IMR-90 (cell line): Measurements from ENCODE around the gene DDX50. TPM values are rescaled to one million over a fixed set of nuclear protein-coding genes. Genes with fewer than 3 reads are reported as not detected.

Experiments used
- ATAC-seq: fragments of 200-7000 bp; cut with Tn5 transposase; 2 replicates; pipeline ENCODE4 v1.9.1; 2020; ENCODE audit warnings: low read depth, mild to moderate bottlenecking, moderate library complexity
- BruUV-seq: library from RNA; stranded (reverse); fragments of 400-500 nt; replicated peaks from 2 replicates; lab custom pipeline; 2021; lab: Mats Ljungman, UMichigan
- CTCF ChIA-PET: fragments of 300-600 bp; formaldehyde crosslinking; extraction: SDS; loops from one replicate; lab custom pipeline; 2021; ENCODE audit warnings: antibody characterized with exemption; lab: Yijun Ruan, JAX
- POLR2A ChIA-PET: fragments of 300-600 bp; sonication (Branson Sonifier 250); formaldehyde crosslinking; loops from one replicate; lab custom pipeline; 2022; ENCODE audit warnings: antibody characterized with exemption; ENCODE audit not compliant: unreplicated experiment; lab: Charles Lee
- DNase-seq: peaks from one replicate; pipeline ENCODE4 v3.0.0; 2013
- H2AFZ ChIP-seq: replicated peaks from 2 replicates; pipeline ENCODE3; 2013; ENCODE audit warnings: low read length, mild to moderate bottlenecking; ENCODE audit not compliant: poor library complexity
- H2AK5ac ChIP-seq: 2 replicates; pipeline ENCODE4 v1.6.1; 2013; ENCODE audit warnings: low read depth, low read length, inconsistent platforms
- H2AK9ac ChIP-seq: replicated peaks from 2 replicates; pipeline ENCODE3; 2013; ENCODE audit warnings: mild to moderate bottlenecking, low read depth, low read length, moderate library complexity; ENCODE audit not compliant: poor library complexity
- H2BK120ac ChIP-seq: 2 replicates; pipeline ENCODE4 v1.6.1; 2013; ENCODE audit warnings: low read depth, low read length, inconsistent platforms
- H2BK15ac ChIP-seq: 3 replicates; pipeline ENCODE4 v1.6.1; 2013; ENCODE audit warnings: low read depth, low read length, inconsistent platforms
- H2BK20ac ChIP-seq: 2 replicates; pipeline ENCODE4 v1.6.1; 2013; ENCODE audit warnings: low read depth, mild to moderate bottlenecking, inconsistent platforms, low read length, moderate library complexity
- H2BK5ac ChIP-seq: 2 replicates; pipeline ENCODE4 v1.6.1; 2013; ENCODE audit warnings: mild to moderate bottlenecking, low read depth, low read length, inconsistent platforms; ENCODE audit not compliant: poor library complexity, severe bottlenecking
- H3K14ac ChIP-seq: replicated peaks from 2 replicates; pipeline ENCODE4 v1.6.1; 2013; ENCODE audit warnings: low read depth, low read length, inconsistent platforms
- H3K18ac ChIP-seq: 2 replicates; pipeline ENCODE4 v1.6.1; 2013; ENCODE audit warnings: low read depth, low read length, control low read depth
- H3K23ac ChIP-seq: 2 replicates; pipeline ENCODE4 v1.6.1; 2013; ENCODE audit warnings: low read depth, low read length, inconsistent platforms
- H3K27ac ChIP-seq: 2 replicates; pipeline ENCODE4 v1.5.1; 2013; ENCODE audit warnings: mild to moderate bottlenecking, control low read depth, low read length; ENCODE audit not compliant: insufficient read depth
- H3K27me3 ChIP-seq: 2 replicates; pipeline ENCODE4 v1.6.1; 2013; ENCODE audit warnings: low read length; ENCODE audit not compliant: control insufficient read depth, insufficient read depth
- H3K36me3 ChIP-seq: 2 replicates; pipeline ENCODE4 v1.6.1; 2013; ENCODE audit warnings: low read length, mixed read lengths; ENCODE audit not compliant: control insufficient read depth, insufficient read depth
- H3K4ac ChIP-seq: 2 replicates; pipeline ENCODE4 v1.6.1; 2013; ENCODE audit warnings: low read depth, low read length, inconsistent platforms
- H3K4me1 ChIP-seq: 2 replicates; pipeline ENCODE4 v1.6.1; 2013; ENCODE audit warnings: low read length, mixed read lengths; ENCODE audit not compliant: control insufficient read depth, insufficient read depth
- H3K4me2 ChIP-seq: 2 replicates; pipeline ENCODE4 v1.6.1; 2013; ENCODE audit warnings: low read depth, mild to moderate bottlenecking, control low read depth, low read length, moderate library complexity
- H3K4me3 ChIP-seq: 2 replicates; pipeline ENCODE4 v1.5.1; 2013; ENCODE audit warnings: low read depth, mild to moderate bottlenecking, control low read depth, low read length, moderate library complexity; ENCODE audit not compliant: insufficient read depth
- H3K56ac ChIP-seq: 2 replicates; pipeline ENCODE4 v1.6.1; 2013; ENCODE audit warnings: low read length, inconsistent platforms; ENCODE audit not compliant: insufficient read depth; ENCODE audit errors: extremely low read depth
- H3K79me1 ChIP-seq, 2 experiments: 2 replicates each; pipeline ENCODE4 v1.6.1; 2013; ENCODE audit warnings: low read length in 2 of 2, inconsistent platforms in 1 of 2, low read depth in 1 of 2
- H3K9ac ChIP-seq: 2 replicates; pipeline ENCODE4 v1.6.1; 2013; ENCODE audit warnings: low read depth, low read length, control low read depth
- H3K9me1 ChIP-seq: 2 replicates; pipeline ENCODE4 v1.6.1; 2013; ENCODE audit warnings: low read length, inconsistent platforms; ENCODE audit not compliant: insufficient read depth
- H3K9me3 ChIP-seq: 2 replicates; pipeline ENCODE4 v1.6.1; 2013; ENCODE audit warnings: low read length; ENCODE audit not compliant: control insufficient read depth, insufficient read depth
- H4K20me1 ChIP-seq: 2 replicates; pipeline ENCODE4 v1.6.1; 2013; ENCODE audit warnings: low read length, inconsistent platforms; ENCODE audit not compliant: insufficient read depth
- H4K5ac ChIP-seq: 2 replicates; pipeline ENCODE4 v1.6.1; 2013; ENCODE audit warnings: mild to moderate bottlenecking, low read depth, low read length, control low read depth
- H4K8ac ChIP-seq, 2 experiments: 2 replicates each; pipeline ENCODE4 v1.6.1; 2013; ENCODE audit warnings: low read depth in 2 of 2, low read length in 2 of 2, control low read depth in 1 of 2, inconsistent platforms in 1 of 2
- H4K91ac ChIP-seq: 2 replicates; pipeline ENCODE4 v1.6.1; 2013; ENCODE audit warnings: low read depth, low read length, inconsistent platforms; ENCODE audit not compliant: insufficient read depth
- BHLHE40 ChIP-seq: fragments of 150-350 bp; IDR thresholded peaks from 2 replicates; pipeline ENCODE4 v1.6.1; 2016; ENCODE audit warnings: mild to moderate bottlenecking, low read depth, low read length
- CEBPB ChIP-seq: IDR thresholded peaks from 2 replicates; pipeline ENCODE4 v1.6.1; 2012; ENCODE audit warnings: low read depth, low read length, improper control_type of control experiment
- CHD1 ChIP-seq: IDR thresholded peaks from 2 replicates; pipeline ENCODE4 v1.6.1; 2012; ENCODE audit warnings: low read depth, low read length, improper control_type of control experiment
- FOS ChIP-seq: fragments of 150-350 bp; IDR thresholded peaks from 2 replicates; pipeline ENCODE4 v1.6.1; 2016; ENCODE audit warnings: low read depth, low read length
- MAFK ChIP-seq: IDR thresholded peaks from 2 replicates; pipeline ENCODE4 v1.6.1; 2012; ENCODE audit warnings: low read depth, low read length, improper control_type of control experiment
- MAZ ChIP-seq: IDR thresholded peaks from 2 replicates; pipeline ENCODE4 v1.6.1; 2012; ENCODE audit warnings: low read depth, mild to moderate bottlenecking, low read length, improper control_type of control experiment, moderate library complexity, borderline replicate concordance
- MXI1 ChIP-seq: IDR thresholded peaks from 2 replicates; pipeline ENCODE4 v1.6.1; 2012; ENCODE audit warnings: low read depth, mild to moderate bottlenecking, low read length, moderate library complexity, borderline replicate concordance
- NFE2L2 ChIP-seq: fragments of 150-350 bp; IDR thresholded peaks from 2 replicates; pipeline ENCODE4 v1.6.1; 2016; ENCODE audit warnings: low read depth, mild to moderate bottlenecking, low read length
- POLR2A ChIP-seq: IDR thresholded peaks from 2 replicates; pipeline ENCODE4 v1.6.1; 2012; ENCODE audit warnings: mild to moderate bottlenecking, low read depth, low read length
- RAD21 ChIP-seq: IDR thresholded peaks from 2 replicates; pipeline ENCODE4 v1.6.1; 2012; ENCODE audit warnings: low read length, improper control_type of control experiment
- RCOR1 ChIP-seq: IDR thresholded peaks from 2 replicates; pipeline ENCODE4 v1.6.1; 2012; ENCODE audit warnings: mild to moderate bottlenecking, low read length, improper control_type of control experiment; ENCODE audit not compliant: insufficient replicate concordance
- RFX5 ChIP-seq: IDR thresholded peaks from 2 replicates; pipeline ENCODE4 v1.8.0; 2012; ENCODE audit warnings: low read depth, mild to moderate bottlenecking, low read length, moderate library complexity
- SMC3 ChIP-seq: fragments of 150-350 bp; IDR thresholded peaks from 2 replicates; pipeline ENCODE4 v1.6.1; 2016; ENCODE audit warnings: low read depth, mild to moderate bottlenecking, antibody characterized with exemption, low read length, moderate library complexity
- WGBS, 2 experiments: methylation state at CpG; one replicate each; pipeline versions ENCODE4 v1.1.5 to v1.1.7; 2013; ENCODE audit warnings: missing lambda C conversion rate in 2 of 2; ENCODE audit not compliant: insufficient read length in 1 of 2; ENCODE audit errors: extremely low coverage in 2 of 2; 5-methylcytosine and 5-hydroxymethylcytosine counted together
- dilution Hi-C: fragments of 300-500 bp; cut with HindIII; formaldehyde crosslinking; loops from one replicate; pipeline ENCODE4 v1.14.3; 2018; ENCODE audit warnings: low sequenced_read_pairs; ENCODE audit not compliant: unreplicated experiment
- in situ Hi-C: fragments of 300-500 bp; cut with MboI; formaldehyde crosslinking; loops from 3 replicates; pipeline ENCODE4 v1.14.3; 2019; ENCODE audit warnings: low sequenced_read_pairs, inconsistent platforms, mixed read lengths
- intact Hi-C: fragments of 100-400 bp; cut with micrococcal nuclease; formaldehyde crosslinking; loops from 2 replicates; pipeline ENCODE4 v1.10.0; 2022
- polyA plus RNA-seq, 3 experiments: library from polyadenylated mRNA; depleted of rRNA; stranded (reverse); fragments of >200 nt; gene quantifications; 2 replicates each; pipeline ENCODE4 v1.2.3, GENCODE V29; 2012; ENCODE audit warnings: low replicate concordance in 1 of 3
- total RNA-seq: library from RNA; depleted of rRNA; stranded (reverse); fragments of >200 nt; gene quantifications from 2 replicates; pipeline ENCODE4 v1.2.3, GENCODE V29; 2012
- TF ChIP-seq, protein P1 (sequence below): fragments of 150-350 bp; IDR thresholded peaks from 2 replicates; pipeline ENCODE4 v1.6.1; 2017; ENCODE audit warnings: mild to moderate bottlenecking, antibody characterized with exemption, low read length, low read depth
- TF ChIP-seq, protein P2 (sequence below): conservative IDR thresholded peaks from 2 replicates; pipeline ENCODE4 v1.5.1; 2012; ENCODE audit warnings: mild to moderate bottlenecking, low read depth, low read length, improper control_type of control experiment
- TF ChIP-seq, protein P3 (sequence below): fragments of 150-350 bp; IDR thresholded peaks from 2 replicates; pipeline ENCODE4 v1.6.1; 2016; ENCODE audit warnings: low read depth, mild to moderate bottlenecking, low read length, moderate library complexity, borderline replicate concordance

DDX50 gene
- total and polyA plus RNA-seq, 2 of the 4 experiments (the other 2 are of a cell fraction) = 31.1 to 55.7 TPM

DNA sequence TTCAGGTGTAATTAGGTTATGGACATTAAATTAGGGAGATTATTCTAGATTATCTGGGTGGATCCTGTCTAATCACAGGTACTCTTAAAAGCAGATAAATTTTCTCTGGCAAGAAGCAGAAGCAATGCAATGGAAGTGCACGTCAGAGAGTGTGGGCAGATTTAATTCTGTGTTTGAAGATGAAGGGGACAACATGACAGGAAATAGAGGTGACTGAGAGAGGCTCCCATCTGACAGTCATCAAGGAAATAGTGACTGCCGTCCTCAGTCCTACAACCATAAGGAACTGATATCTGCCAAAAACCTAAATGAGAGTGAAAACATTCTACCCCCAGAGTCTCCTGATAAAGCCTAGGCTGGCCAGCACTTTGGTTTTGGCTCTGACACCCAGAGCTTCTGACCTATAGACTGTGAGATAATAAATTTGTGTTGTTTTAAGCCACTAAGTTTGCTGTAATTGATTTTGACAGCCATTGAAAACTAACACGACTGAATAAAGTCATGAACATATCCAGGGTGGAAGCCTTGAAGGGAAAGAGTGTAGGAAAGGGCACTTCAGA, 30.5 kb upstream of the DDX50 start:
- POLR2A ChIA-PET = no interaction called here
- Histone ChIP-seq H4K5ac (no peak overlapping the region), H2BK5ac (no peak overlapping the region), H3K27me3 (no peaks in the 10 kb centered on the region), H3K36me3 (no peaks in the 10 kb centered on the region), H3K14ac (no peak overlapping the region), H3K9me3 (peaks cover 3% of the 10 kb centered on the region), H3K9me1 (no peaks in the 10 kb centered on the region; the same call in 1 of the 2 replicates), H3K4me1 (peaks cover 4% of the 10 kb centered on the region), H3K9ac (no peak overlapping the region), H3K27ac (no peak overlapping the region), H4K8ac (no peak overlapping the region), H2AK5ac (no peak overlapping the region), H2AFZ (no peak overlapping the region), H3K4ac (no peak overlapping the region), H4K91ac (no peak overlapping the region), H2BK15ac (no peak overlapping the region), H3K23ac (no peak overlapping the region), H3K56ac (no peak overlapping the region), H3K4me2 (no peak overlapping the region), H4K20me1 (no peaks in the 10 kb centered on the region), H3K79me1 (no peaks in the 10 kb centered on the region), H2BK120ac (no peak overlapping the region), H2BK20ac (no peak overlapping the region), H3K18ac (no peak overlapping the region), H2AK9ac (no peak overlapping the region), H3K4me3 (no peak overlapping the region)
- no CpG with 5 or more reads among the region's 3 CpGs for WGBS, 2 experiments
- TF ChIP-seq CEBPB (no peak), MAFK (no peak), NFE2L2 (no peak), SMC3 (no peak), FOS (no peak), RCOR1 (no peak), MXI1 (no peak), CHD1 (no peak), RFX5 (no peak), BHLHE40 (no peak), RAD21 (no peak), MAZ (no peak), POLR2A (no peak)
- TF ChIP-seq, protein P1, sequence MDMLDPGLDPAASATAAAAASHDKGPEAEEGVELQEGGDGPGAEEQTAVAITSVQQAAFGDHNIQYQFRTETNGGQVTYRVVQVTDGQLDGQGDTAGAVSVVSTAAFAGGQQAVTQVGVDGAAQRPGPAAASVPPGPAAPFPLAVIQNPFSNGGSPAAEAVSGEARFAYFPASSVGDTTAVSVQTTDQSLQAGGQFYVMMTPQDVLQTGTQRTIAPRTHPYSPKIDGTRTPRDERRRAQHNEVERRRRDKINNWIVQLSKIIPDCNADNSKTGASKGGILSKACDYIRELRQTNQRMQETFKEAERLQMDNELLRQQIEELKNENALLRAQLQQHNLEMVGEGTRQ = no peak
- TF ChIP-seq, protein P2, sequence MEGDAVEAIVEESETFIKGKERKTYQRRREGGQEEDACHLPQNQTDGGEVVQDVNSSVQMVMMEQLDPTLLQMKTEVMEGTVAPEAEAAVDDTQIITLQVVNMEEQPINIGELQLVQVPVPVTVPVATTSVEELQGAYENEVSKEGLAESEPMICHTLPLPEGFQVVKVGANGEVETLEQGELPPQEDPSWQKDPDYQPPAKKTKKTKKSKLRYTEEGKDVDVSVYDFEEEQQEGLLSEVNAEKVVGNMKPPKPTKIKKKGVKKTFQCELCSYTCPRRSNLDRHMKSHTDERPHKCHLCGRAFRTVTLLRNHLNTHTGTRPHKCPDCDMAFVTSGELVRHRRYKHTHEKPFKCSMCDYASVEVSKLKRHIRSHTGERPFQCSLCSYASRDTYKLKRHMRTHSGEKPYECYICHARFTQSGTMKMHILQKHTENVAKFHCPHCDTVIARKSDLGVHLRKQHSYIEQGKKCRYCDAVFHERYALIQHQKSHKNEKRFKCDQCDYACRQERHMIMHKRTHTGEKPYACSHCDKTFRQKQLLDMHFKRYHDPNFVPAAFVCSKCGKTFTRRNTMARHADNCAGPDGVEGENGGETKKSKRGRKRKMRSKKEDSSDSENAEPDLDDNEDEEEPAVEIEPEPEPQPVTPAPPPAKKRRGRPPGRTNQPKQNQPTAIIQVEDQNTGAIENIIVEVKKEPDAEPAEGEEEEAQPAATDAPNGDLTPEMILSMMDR = no peak
- TF ChIP-seq, protein P3, sequence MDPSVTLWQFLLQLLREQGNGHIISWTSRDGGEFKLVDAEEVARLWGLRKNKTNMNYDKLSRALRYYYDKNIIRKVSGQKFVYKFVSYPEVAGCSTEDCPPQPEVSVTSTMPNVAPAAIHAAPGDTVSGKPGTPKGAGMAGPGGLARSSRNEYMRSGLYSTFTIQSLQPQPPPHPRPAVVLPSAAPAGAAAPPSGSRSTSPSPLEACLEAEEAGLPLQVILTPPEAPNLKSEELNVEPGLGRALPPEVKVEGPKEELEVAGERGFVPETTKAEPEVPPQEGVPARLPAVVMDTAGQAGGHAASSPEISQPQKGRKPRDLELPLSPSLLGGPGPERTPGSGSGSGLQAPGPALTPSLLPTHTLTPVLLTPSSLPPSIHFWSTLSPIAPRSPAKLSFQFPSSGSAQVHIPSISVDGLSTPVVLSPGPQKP = no peak
- intact Hi-C loops (no loop called here), in situ Hi-C loops (no loop called here), dilution Hi-C loops (no loop called here)
- no TSS peak for BruUV-seq
- CTCF ChIA-PET = interaction anchor here (0.6 kb wide), 1 partner anchor 11 kb away, joined by 3 read pairs; no protein-coding TSS in a partner anchor
- DNase-seq (no peak), ATAC-seq (0 out of 2 replicates have a peak, but pooled peaks have one; percentile 13)
